Spleen (tissue), 11 donors: ENCODE data around the gene SLC35B4. TPM values are rescaled to one million over a fixed set of nuclear protein-coding genes. Genes with fewer than 3 reads are reported as not detected.

Experiments used
- DNase-seq: peaks from one replicate; pipeline ENCODE4 v3.0.0-alpha.2; 2020
- H3K27ac ChIP-seq, 8 donors: fragments of 200-600 bp; sonication (generic) in 7 of 8; 1 replicate in 4 of 8; 2 replicates in 4 of 8; pipeline versions ENCODE4 v1.5.0 to v1.8.0; 2016 to 2021; ENCODE audit warnings: inconsistent platforms in 4 of 8, mild to moderate bottlenecking in 4 of 8, moderate library complexity in 1 of 8
- H3K27me3 ChIP-seq, 7 donors: fragments of 200-600 bp; sonication (generic) in 6 of 7; replicated peaks in 1 of 7; 1 replicate in 4 of 7; 2 replicates in 3 of 7; pipeline versions ENCODE4 v1.5.0 to v1.8.0; 2016 to 2021; ENCODE audit warnings: inconsistent platforms in 3 of 7, mild to moderate bottlenecking in 1 of 7
- H3K36me3 ChIP-seq, 6 donors: fragments of 200-600 bp; sonication (generic) in 5 of 6; 1 replicate in 4 of 6; 2 replicates in 2 of 6; pipeline versions ENCODE4 v1.5.0 to v1.8.0; 2016 to 2021; ENCODE audit warnings: inconsistent platforms in 2 of 6
- H3K4me1 ChIP-seq, 6 donors: fragments of 200-600 bp; sonication (generic) in 5 of 6; 1 replicate in 3 of 6; 2 replicates in 3 of 6; pipeline versions ENCODE4 v1.5.0 to v1.8.0; 2016 to 2021; ENCODE audit warnings: inconsistent platforms in 3 of 6
- H3K4me3 ChIP-seq, 8 donors: fragments of 200-600 bp; sonication (generic) in 7 of 8; 1 replicate in 4 of 8; 2 replicates in 4 of 8; pipeline versions ENCODE4 v1.5.0 to v1.8.0; 2016 to 2021; ENCODE audit warnings: inconsistent platforms in 4 of 8, mild to moderate bottlenecking in 4 of 8, moderate library complexity in 2 of 8
- H3K9me3 ChIP-seq, 8 donors: fragments of 200-600 bp; sonication (generic) in 7 of 8; 1 replicate in 4 of 8; 2 replicates in 4 of 8; pipeline versions ENCODE4 v1.5.0 to v1.8.0; 2016 to 2021; ENCODE audit warnings: inconsistent platforms in 4 of 8
- POLR2A ChIP-seq, 3 donors: fragments of 450-650 bp; IDR thresholded peaks; one replicate each; pipeline ENCODE4 v1.5.1; 2017; ENCODE audit warnings: antibody characterized with exemption in 3 of 3, mild to moderate bottlenecking in 1 of 3
- POLR2AphosphoS5 ChIP-seq, 3 donors: sonication (generic); formaldehyde crosslinking; IDR thresholded peaks; one replicate each; pipeline ENCODE4 v1.5.1; 2017; ENCODE audit warnings: antibody characterized with exemption in 3 of 3
- WGBS, 5 donors: extraction: QIAGEN DNeasy Blood & Tissue Kit in 3 of 5; methylation state at CpG; one replicate each; pipeline versions ENCODE4 v1.1.5 to v1.1.7; 2013 to 2018; 5-methylcytosine and 5-hydroxymethylcytosine counted together
- intact Hi-C: fragments of 100-400 bp; cut with DNase I; formaldehyde crosslinking; loops from one replicate; pipeline ENCODE4 v1.15.0; 2023; ENCODE audit warnings: low total_unique reads
- polyA plus RNA-seq, 3 donors: library from polyadenylated mRNA; stranded (reverse); fragments of 200-250 nt; gene quantifications; one replicate each; pipeline ENCODE4 v1.2.1, GENCODE V29; 2013
- total RNA-seq, 7 donors: library from RNA; depleted of rRNA in 3 of 7; stranded (reverse); fragments of >200 nt in 3 of 7; fragmentation: NEBNext Ultra II Directional in 4 of 7; extraction: Animal tissue kit (Norgen Biotek cat#: 25700) in 4 of 7; gene quantifications; one replicate each; pipeline versions ENCODE4 v1.1.0 to v1.2.1, GENCODE V29; 2016 to 2021
- TF ChIP-seq, protein P1 (sequence below), 11 experiments: fragments of 200-600 bp in 7 of 11; fragments of 450-650 bp in 4 of 11; sonication (generic) in 4 of 11; IDR thresholded peaks in 8 of 11; conservative IDR thresholded peaks in 3 of 11; 1 replicate in 7 of 11; 2 replicates in 4 of 11; pipeline versions ENCODE4 v1.4.0 to v1.8.0; 2016 to 2021; ENCODE audit warnings: antibody characterized with exemption in 11 of 11, inconsistent platforms in 4 of 11, mild to moderate bottlenecking in 1 of 11
- donor health status: healthy with polysubstance abuse.
- donor health status: DM: no; HTN: no; CAD: no; lungs with moderate emphysema.
- donor health status: DM: no; HTN: no; CAD: no.
- donor health status: Bipolar disorder and iron deficiency.
- donor health status: healthy.
- donor health status: DM: no; HTN: no; CAD: no.
- donor health status: DM: yes; HTN: yes; CAD: no.

The SLC35B4 gene
- total and polyA plus RNA-seq, 10 donors: 3.4 to 19.0 (median 11.9) TPM

DNA sequence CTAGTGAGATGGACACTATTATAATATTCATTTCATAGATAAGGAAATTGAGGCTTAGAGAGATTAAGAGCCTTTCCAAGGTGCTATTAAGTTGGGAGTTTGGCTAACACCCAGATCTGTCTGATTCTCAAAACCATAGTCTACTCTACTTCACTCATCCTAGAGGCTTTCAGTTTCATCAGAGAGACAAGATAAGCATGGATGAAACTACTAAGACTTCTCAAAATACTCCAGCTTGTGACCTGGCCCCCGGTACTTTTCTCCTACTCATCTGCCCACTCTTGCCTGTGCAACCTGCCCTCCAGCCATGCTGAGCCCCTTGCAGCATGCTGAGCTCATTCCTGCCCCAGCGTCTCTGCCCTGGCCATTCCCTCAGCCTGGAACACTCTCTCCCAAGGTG lies 12.2 kb upstream of the SLC35B4 start:
- Histone ChIP-seq H3K27me3 (peaks cover 0 to 26% (median 0%) of the 10 kb centered on the region in 7 donors), H3K36me3 (no peaks in the 10 kb centered on the region), H3K4me3 (no peak overlapping the region), H3K27ac (no peak overlapping the region), H3K4me1 (no peaks in the 10 kb centered on the region), H3K9me3 (peaks cover 0 to 4% (median 0%) of the 10 kb centered on the region in 8 donors)
- TF ChIP-seq POLR2AphosphoS5 (IDR thresholded peaks at IDR 0.05) (no peak), POLR2A (IDR thresholded peaks at IDR 0.05) (no peak)
- TF ChIP-seq, protein P1, sequence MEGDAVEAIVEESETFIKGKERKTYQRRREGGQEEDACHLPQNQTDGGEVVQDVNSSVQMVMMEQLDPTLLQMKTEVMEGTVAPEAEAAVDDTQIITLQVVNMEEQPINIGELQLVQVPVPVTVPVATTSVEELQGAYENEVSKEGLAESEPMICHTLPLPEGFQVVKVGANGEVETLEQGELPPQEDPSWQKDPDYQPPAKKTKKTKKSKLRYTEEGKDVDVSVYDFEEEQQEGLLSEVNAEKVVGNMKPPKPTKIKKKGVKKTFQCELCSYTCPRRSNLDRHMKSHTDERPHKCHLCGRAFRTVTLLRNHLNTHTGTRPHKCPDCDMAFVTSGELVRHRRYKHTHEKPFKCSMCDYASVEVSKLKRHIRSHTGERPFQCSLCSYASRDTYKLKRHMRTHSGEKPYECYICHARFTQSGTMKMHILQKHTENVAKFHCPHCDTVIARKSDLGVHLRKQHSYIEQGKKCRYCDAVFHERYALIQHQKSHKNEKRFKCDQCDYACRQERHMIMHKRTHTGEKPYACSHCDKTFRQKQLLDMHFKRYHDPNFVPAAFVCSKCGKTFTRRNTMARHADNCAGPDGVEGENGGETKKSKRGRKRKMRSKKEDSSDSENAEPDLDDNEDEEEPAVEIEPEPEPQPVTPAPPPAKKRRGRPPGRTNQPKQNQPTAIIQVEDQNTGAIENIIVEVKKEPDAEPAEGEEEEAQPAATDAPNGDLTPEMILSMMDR (IDR thresholded peaks at IDR 0.05 in 8 of 11, conservative IDR thresholded peaks at IDR 0.05 in 3 of 11): no peak
- 45 to 77% (median 65%) methylated on average over 2 of the region's 2 CpGs for WGBS, 5 donors
- intact Hi-C loops: no loop called here
- DNase-seq: no peak

- WGBS, 5 donors: 23 to 32% (median 24%) methylated on average over 7 of the region's 7 CpGs
- no peaks in the 10 kb centered on the region for H3K36me3 ChIP-seq
- intact Hi-C loops: no loop called here
- H3K27ac ChIP-seq: no peak overlapping the region
- H3K4me3 ChIP-seq: no peak overlapping the region
- no peaks in the 10 kb centered on the region for H3K4me1 ChIP-seq
- no peak for DNase-seq
- peaks cover 0 to 4% (median 0%) of the 10 kb centered on the region in 8 donors for H3K9me3 ChIP-seq
- no peak for TF ChIP-seq POLR2A (IDR thresholded peaks at IDR 0.05)
- TF ChIP-seq, protein P1 (IDR thresholded peaks at IDR 0.05 in 8 of 11, conservative IDR thresholded peaks at IDR 0.05 in 3 of 11): peak in 10 of 11 experiments; percentile 14 to 61 (median 46)
- peaks cover 0 to 21% (median 0%) of the 10 kb centered on the region in 7 donors for H3K27me3 ChIP-seq
These were observed 11.2 kb upstream of the SLC35B4 start for GRCh38 chr7:134327896-134328295.

- Histone ChIP-seq H3K27me3 (peaks cover 0 to 7% (median 0%) of the 10 kb centered on the region in 7 donors), H3K4me3 (no peak overlapping the region), H3K36me3 (no peaks in the 10 kb centered on the region), H3K27ac (no peak overlapping the region), H3K9me3 (peaks cover 0 to 4% (median 0%) of the 10 kb centered on the region in 8 donors), H3K4me1 (no peaks in the 10 kb centered on the region)
- intact Hi-C loops: no loop called here
- DNase-seq: no peak
- 88 to 92% (median 90%) methylated on average over 2 of the region's 2 CpGs for WGBS, 5 donors
- TF ChIP-seq POLR2A (IDR thresholded peaks at IDR 0.05): no peak
These were observed 7.4 kb upstream of the SLC35B4 start for GRCh38 chr7:134324107-134324506.

DNA sequence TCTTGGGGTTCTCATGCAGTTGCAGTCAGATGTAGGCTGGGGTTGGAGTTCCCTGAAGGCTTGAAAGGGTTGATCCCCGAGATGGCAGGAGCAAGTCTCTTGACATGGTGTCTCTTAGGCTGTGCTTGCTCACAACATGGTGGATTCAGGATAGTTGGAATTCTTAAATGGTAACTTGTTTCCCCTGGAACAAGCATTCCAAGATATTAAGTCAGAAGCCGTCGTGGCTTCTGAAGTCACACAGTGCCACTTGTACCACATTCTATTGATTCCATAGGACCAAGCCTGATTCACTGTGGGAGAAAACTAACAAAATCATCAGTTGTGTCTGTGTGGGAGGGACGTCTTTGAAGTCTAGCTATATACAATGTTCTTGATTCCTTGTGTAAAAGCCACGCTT lies 3.5 kb upstream of the SLC35B4 start:
- no peak overlapping the region for H3K27ac ChIP-seq
- H3K27me3 ChIP-seq: peaks cover 0 to 7% (median 0%) of the 10 kb centered on the region in 7 donors
- H3K36me3 ChIP-seq: no peaks in the 10 kb centered on the region
- H3K9me3 ChIP-seq: no peaks in the 10 kb centered on the region
- intact Hi-C loops: no loop called here
- TF ChIP-seq, protein P1 (IDR thresholded peaks at IDR 0.05 in 8 of 11, conservative IDR thresholded peaks at IDR 0.05 in 3 of 11): no peak
- TF ChIP-seq POLR2A (IDR thresholded peaks at IDR 0.05) (no peak), POLR2AphosphoS5 (IDR thresholded peaks at IDR 0.05) (no peak)
- H3K4me1 ChIP-seq: peaks cover 4 to 19% (median 14%) of the 10 kb centered on the region in 6 donors
- DNase-seq: no peak
- no peak overlapping the region for H3K4me3 ChIP-seq
- 74 to 83% (median 79%) methylated on average over 5 of the region's 5 CpGs for WGBS, 5 donors

DNA sequence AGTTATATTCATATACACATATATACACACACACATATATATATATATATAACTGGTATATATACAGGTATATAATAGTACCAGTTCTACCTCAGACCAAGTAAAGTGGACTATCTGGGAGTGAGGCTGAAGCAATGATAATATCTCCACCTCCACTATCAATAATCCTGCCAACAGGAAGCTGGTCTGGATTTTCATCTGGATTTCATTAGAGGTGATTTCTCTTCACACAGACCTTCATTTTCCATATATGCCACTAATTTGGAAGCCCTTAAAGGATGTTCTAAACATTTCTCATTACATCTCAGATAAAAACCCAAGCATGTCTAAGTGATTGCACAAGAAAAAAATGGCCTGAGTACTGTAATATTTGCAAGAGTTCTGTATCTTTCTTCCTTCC lies 1.7 kb upstream of the SLC35B4 start:
- no peaks in the 10 kb centered on the region for H3K9me3 ChIP-seq
- peaks cover 4 to 26% (median 14%) of the 10 kb centered on the region in 6 donors for H3K4me1 ChIP-seq
- H3K27me3 ChIP-seq: peaks cover 0 to 7% (median 0%) of the 10 kb centered on the region in 7 donors
- no peaks in the 10 kb centered on the region for H3K36me3 ChIP-seq
- no peak overlapping the region for H3K27ac ChIP-seq
- H3K4me3 ChIP-seq: no peak overlapping the region
- intact Hi-C loops: no loop called here
- no peak for DNase-seq
- no peak for TF ChIP-seq POLR2AphosphoS5 (IDR thresholded peaks at IDR 0.05)
- TF ChIP-seq, protein P1 (IDR thresholded peaks at IDR 0.05 in 8 of 11, conservative IDR thresholded peaks at IDR 0.05 in 3 of 11): no peak
- no peak for TF ChIP-seq POLR2A (IDR thresholded peaks at IDR 0.05)
